ENCODE data around the gene KRT13. TPM values are rescaled to one million over a fixed set of nuclear protein-coding genes. Genes with fewer than 3 reads are reported as not detected.

The KRT13 gene
- total RNA-seq, 4 donors from 2014 or later, result 1.5 to 6.4 (median 3.0) TPM

GRCh38 chr17:41456204-41456603 lies 49.2 kb downstream of the KRT13 start:
- Histone ChIP-seq H3K4me3 (no peak overlapping the region), H3K27ac (no peak overlapping the region), H3K4me1 (no peaks in the 10 kb centered on the region), H3K36me3 (no peaks in the 10 kb centered on the region), H3K9me3 (no peaks in the 10 kb centered on the region), H3K27me3 (no peaks in the 10 kb centered on the region)
- TF ChIP-seq CTCF (IDR thresholded peaks at IDR 0.05), result no peak
- no peak for TF ChIP-seq POLR2A (IDR thresholded peaks at IDR 0.05)
- intact Hi-C loops (cut with DNase I; ENCODE audit: low total_unique reads), result no loop called here
- DNase-seq, result no peak

GRCh38 chr17:41455236-41455635 lies 50.2 kb downstream of the KRT13 start:
- Histone ChIP-seq H3K4me1 (no peaks in the 10 kb centered on the region), H3K27ac (no peak overlapping the region), H3K9me3 (no peaks in the 10 kb centered on the region), H3K27me3 (no peaks in the 10 kb centered on the region), H3K4me3 (no peak overlapping the region), H3K36me3 (no peaks in the 10 kb centered on the region)
- TF ChIP-seq POLR2A (IDR thresholded peaks at IDR 0.05), result no peak
- TF ChIP-seq CTCF (IDR thresholded peaks at IDR 0.05), result no peak
- intact Hi-C loops (cut with DNase I; ENCODE audit: low total_unique reads), result no loop called here
- DNase-seq, result no peak

DNA sequence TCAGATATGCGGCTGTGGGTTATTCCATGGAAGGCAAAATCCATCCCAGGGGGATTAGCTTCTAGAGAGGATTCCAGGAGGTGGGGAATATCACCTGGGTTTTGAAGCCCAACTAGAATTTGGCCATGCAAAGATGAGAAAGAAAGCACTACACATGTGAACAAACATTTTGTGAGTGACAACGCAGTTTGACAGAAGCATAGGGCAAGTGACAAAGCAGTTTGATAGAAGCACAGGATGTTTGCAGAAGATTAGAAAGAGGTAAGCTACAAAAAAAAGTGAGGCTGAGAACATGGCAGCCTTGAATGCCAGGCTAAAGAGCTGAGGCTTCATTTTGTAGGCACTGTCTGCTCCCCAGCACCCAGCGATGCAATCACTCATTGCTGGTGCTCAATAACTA lies 52.3 kb downstream of the KRT13 start:
- DNase-seq, result no peak
- no peaks in the 10 kb centered on the region for H3K27me3 ChIP-seq
- H3K9me3 ChIP-seq, result no peaks in the 10 kb centered on the region
- intact Hi-C loops (cut with DNase I; ENCODE audit: low total_unique reads), result no loop called here
- no peaks in the 10 kb centered on the region for H3K4me1 ChIP-seq
- H3K4me3 ChIP-seq, result no peak overlapping the region
- H3K36me3 ChIP-seq, result no peaks in the 10 kb centered on the region
- no peak overlapping the region for H3K27ac ChIP-seq
- no peak for TF ChIP-seq CTCF (IDR thresholded peaks at IDR 0.05)
- TF ChIP-seq POLR2A (IDR thresholded peaks at IDR 0.05), result no peak

GRCh38 chr17:41452281-41452680 lies 53.1 kb downstream of the KRT13 start:
- DNase-seq, result no peak
- intact Hi-C loops (cut with DNase I; ENCODE audit: low total_unique reads), result no loop called here
- Histone ChIP-seq H3K36me3 (no peaks in the 10 kb centered on the region), H3K27ac (no peak overlapping the region), H3K4me3 (no peak overlapping the region), H3K9me3 (no peaks in the 10 kb centered on the region), H3K4me1 (no peaks in the 10 kb centered on the region), H3K27me3 (no peaks in the 10 kb centered on the region)
- TF ChIP-seq CTCF (IDR thresholded peaks at IDR 0.05) (no peak), POLR2A (IDR thresholded peaks at IDR 0.05) (no peak)

DNA sequence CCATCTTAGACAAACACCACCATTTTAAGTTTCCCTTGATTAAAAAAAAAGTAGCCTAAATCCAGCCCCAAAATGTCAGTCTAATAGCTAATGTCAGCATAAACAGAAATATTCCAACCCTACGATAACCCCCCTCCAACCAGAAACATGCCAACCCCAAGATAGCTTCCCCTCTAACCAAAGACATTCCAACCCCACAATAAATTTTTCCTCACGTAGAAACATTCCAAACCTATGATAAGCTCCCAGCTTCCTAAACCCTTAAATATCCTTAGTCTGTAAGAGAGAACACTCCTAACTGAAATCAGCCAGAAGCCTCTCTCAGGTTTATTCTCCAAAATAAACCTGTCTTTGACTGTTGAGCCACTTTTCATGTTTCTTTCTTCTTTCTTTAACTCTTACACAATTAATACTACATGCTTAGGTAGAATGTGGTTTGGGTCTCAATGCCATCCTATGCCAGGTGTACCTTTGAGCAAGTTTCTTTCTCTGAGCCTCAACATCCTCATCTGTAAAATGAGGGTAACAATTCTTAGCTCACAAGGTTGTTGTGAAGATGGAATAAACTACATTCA lies 54.2 kb downstream of the KRT13 start:
- DNase-seq, result no peak
- Histone ChIP-seq H3K27ac (no peak overlapping the region), H3K9me3 (no peaks in the 10 kb centered on the region), H3K36me3 (no peaks in the 10 kb centered on the region), H3K4me3 (no peak overlapping the region), H3K4me1 (no peaks in the 10 kb centered on the region), H3K27me3 (no peaks in the 10 kb centered on the region)
- intact Hi-C loops (cut with DNase I; ENCODE audit: low total_unique reads), result no loop called here
- TF ChIP-seq CTCF (IDR thresholded peaks at IDR 0.05) (no peak), POLR2A (IDR thresholded peaks at IDR 0.05) (no peak)

Small RNA genes within 50 kb of the gene (microRNA-seq; reads per million reads assigned to microRNA genes)
- gene MIR6510 (ENCODE audit: borderline microRNAs expressed, borderline replicate concordance), result not detected

Small RNA genes within 50 kb of the gene (small RNA-seq; reads per million reads assigned to genes)
- gene RNU2-32P, result not detected

Other genes starting within 250 kb of the KRT13 start
- not detected for gene KRTAP9-6, start 240.2 kb downstream of the KRT13 start, total RNA-seq
- gene KRTAP9-7, start 229.9 kb downstream of the KRT13 start, total RNA-seq, result not detected
- gene KRTAP29-1, start 202.8 kb downstream of the KRT13 start, total RNA-seq, result not detected
- gene KRTAP16-1, start 196.3 kb downstream of the KRT13 start, total RNA-seq, result not detected
- not detected for gene KRTAP17-1, start 189.9 kb downstream of the KRT13 start, total RNA-seq
- gene KRT33A, start 154.8 kb downstream of the KRT13 start, total RNA-seq, result not detected
- gene KRT33B, start 135.8 kb downstream of the KRT13 start, total RNA-seq, result not detected
- gene KRT34, start 123.3 kb downstream of the KRT13 start, total RNA-seq, result under 1 TPM in 1 of 4 donors, not detected in 3; 0.28 TPM
- not detected for gene KRT31, start 108.0 kb downstream of the KRT13 start, total RNA-seq
- gene KRT37, start 81.0 kb downstream of the KRT13 start, total RNA-seq, result not detected
- not detected for gene KRT38, start 64.6 kb downstream of the KRT13 start, total RNA-seq
- gene KRT32, start 38.2 kb downstream of the KRT13 start, total RNA-seq, result not detected
- not detected for gene KRT35, start 24.5 kb downstream of the KRT13 start, total RNA-seq
- gene KRT36, start 15.7 kb downstream of the KRT13 start, total RNA-seq, result not detected
- 10 to 100 TPM in 1 of 4 donors, 1 to 10 TPM in 1, under 1 TPM in 1, not detected in 1; 0.41 to 11.5 (median 1.6) TPM for gene KRT15, start 13.3 kb upstream of the KRT13 start, total RNA-seq
- 100 to 1,000 TPM in 2 of 4 donors, 10 to 100 TPM in 1, under 1 TPM in 1; 0.88 to 120 (median 77.2) TPM for gene KRT19, start 22.7 kb upstream of the KRT13 start, total RNA-seq
- gene KRT9, start 66.4 kb upstream of the KRT13 start, total RNA-seq, result under 1 TPM in 1 of 4 donors, not detected in 3; 0.21 TPM
- under 1 TPM in 2 of 4 donors, not detected in 2; 0.52 to 0.90 TPM for gene KRT14, start 81.3 kb upstream of the KRT13 start, total RNA-seq
- not detected for gene KRT16, start 107.2 kb upstream of the KRT13 start, total RNA-seq
- gene KRT17, start 119.0 kb upstream of the KRT13 start, total RNA-seq, result 10 to 100 TPM in 1 of 4 donors, under 1 TPM in 1, not detected in 2; 0.70 to 12.6 TPM
- gene EIF1, start 183.3 kb upstream of the KRT13 start, total RNA-seq, result 100 to 1,000 TPM in 3 of 4 donors, 10 to 100 TPM in 1; 83.5 to 796 (median 199) TPM
- gene GAST, start 206.7 kb upstream of the KRT13 start, total RNA-seq, result not detected
- gene HAP1, start 229.0 kb upstream of the KRT13 start, total RNA-seq, result 1 to 10 TPM in 1 of 4 donors, not detected in 3; 2.2 TPM

Data from uterus (tissue), 4 donors.